OCI-LY7 (cell line): Measurements from ENCODE around the gene TRPM3. TPM values are rescaled to one million over a fixed set of nuclear protein-coding genes. Genes with fewer than 3 reads are reported as not detected.

Experiments
- BruUV-seq: library from RNA; stranded (reverse); fragments of 400-500 nt; replicated peaks from 2 replicates; lab custom pipeline; 2021; lab: Mats Ljungman, UMichigan
- CTCF ChIA-PET: fragments of 300-600 bp; sonication (Branson Sonifier 250); formaldehyde crosslinking; loops from one replicate; lab custom pipeline; 2022; ENCODE audit warnings: antibody characterized with exemption; ENCODE audit not compliant: unreplicated experiment; lab: Charles Lee
- POLR2A ChIA-PET: fragments of 300-600 bp; sonication (Branson Sonifier 250); formaldehyde crosslinking; loops from one replicate; lab custom pipeline; 2022; ENCODE audit warnings: antibody characterized with exemption; lab: Charles Lee
- DNase-seq: peaks from one replicate; pipeline ENCODE4 v3.0.0-alpha.2; 2015; ENCODE audit warnings: low spot score
- H2AFZ ChIP-seq: fragments of 200-600 bp; sonication (generic), shearing (Covaris generic); 2 replicates; pipeline ENCODE4 v1.6.1; 2014; ENCODE audit warnings: mild to moderate bottlenecking, antibody characterized with exemption, low read length, moderate library complexity
- H3K27ac ChIP-seq: fragments of 200-600 bp; sonication (generic); 2 replicates; pipeline ENCODE4 v1.5.1; 2014; ENCODE audit warnings: mixed run types, low read depth, mild to moderate bottlenecking, moderate library complexity, low read length, inconsistent platforms; ENCODE audit not compliant: poor library complexity, severe bottlenecking
- H3K36me3 ChIP-seq: fragments of 200-600 bp; sonication (generic); 2 replicates; pipeline ENCODE4 v1.6.1; 2014; ENCODE audit warnings: mild to moderate bottlenecking, antibody characterized with exemption, low read length, moderate library complexity, mixed read lengths; ENCODE audit not compliant: insufficient read depth
- H3K4me1 ChIP-seq: fragments of 200-600 bp; sonication (generic); 2 replicates; pipeline ENCODE4 v1.5.1; 2014; ENCODE audit warnings: mild to moderate bottlenecking, low read length; ENCODE audit not compliant: insufficient read depth, poor library complexity, severe bottlenecking
- H3K4me2 ChIP-seq: fragments of 200-600 bp; sonication (generic); 2 replicates; pipeline ENCODE4 v1.6.1; 2014; ENCODE audit warnings: mild to moderate bottlenecking, low read length
- H3K4me3 ChIP-seq: fragments of 200-600 bp; sonication (generic); 2 replicates; pipeline ENCODE4 v1.5.1; 2014; ENCODE audit warnings: mild to moderate bottlenecking, low read depth, low read length; ENCODE audit not compliant: poor library complexity, severe bottlenecking
- H3K79me2 ChIP-seq: fragments of 200-600 bp; sonication (generic); 2 replicates; pipeline ENCODE4 v1.6.1; 2016; ENCODE audit warnings: low read depth, mild to moderate bottlenecking, low read length, moderate library complexity, mixed read lengths; ENCODE audit not compliant: insufficient read depth
- H3K9me2 ChIP-seq: fragments of 200-600 bp; sonication (generic); 2 replicates; pipeline ENCODE4 v1.6.1; 2016; ENCODE audit warnings: mild to moderate bottlenecking, low read length, mixed read lengths; ENCODE audit not compliant: insufficient read depth
- H3K9me3 ChIP-seq: fragments of 200-600 bp; sonication (generic); 2 replicates; pipeline ENCODE4 v1.6.1; 2014; ENCODE audit warnings: mild to moderate bottlenecking, mixed run types, low read length, mixed read lengths
- H4K20me1 ChIP-seq: fragments of 200-600 bp; sonication (generic); 2 replicates; pipeline ENCODE4 v1.6.1; 2014; ENCODE audit warnings: mild to moderate bottlenecking, antibody characterized with exemption, low read length, moderate library complexity, mixed read lengths; ENCODE audit not compliant: insufficient read depth
- CTCF ChIP-seq: fragments of 200-600 bp; sonication (generic); conservative IDR thresholded peaks from 2 replicates; pipeline ENCODE4 v1.5.1; 2014; ENCODE audit warnings: mild to moderate bottlenecking, antibody characterized with exemption, low read length, moderate library complexity, mixed read lengths
- EZH2phosphoT487 ChIP-seq: fragments of 200-600 bp; sonication (generic); IDR thresholded peaks from 2 replicates; pipeline ENCODE4 v1.6.1; 2018; ENCODE audit warnings: low read depth, borderline replicate concordance, mild to moderate bottlenecking, mixed run types, antibody characterized with exemption, low read length, moderate library complexity, mixed read lengths
- intact Hi-C: fragments of 100-400 bp; cut with micrococcal nuclease; formaldehyde crosslinking; loops from one replicate; pipeline ENCODE4 v1.10.0; 2022; ENCODE audit not compliant: unreplicated experiment
- total RNA-seq, 2 experiments: library from RNA; depleted of rRNA in 1 of 2; stranded (reverse); fragments of >200 nt in 1 of 2; shearing (Covaris generic) in 1 of 2; gene quantifications; 2 replicates each; pipeline ENCODE4 v1.2.3, GENCODE V29; 2014 to 2022

The TRPM3 gene
- total RNA-seq, 2 experiments from 2014 or later: not detected

GRCh38 chr9:71048280-71048679 is 73.1 kb downstream of the TRPM3 start:
- Histone ChIP-seq H2AFZ (no peak overlapping the region), H3K79me2 (no peaks in the 10 kb centered on the region), H3K4me1 (no peaks in the 10 kb centered on the region), H3K4me2 (no peak overlapping the region), H4K20me1 (no peaks in the 10 kb centered on the region), H3K4me3 (no peak overlapping the region), H3K27ac (no peak overlapping the region), H3K36me3 (no peaks in the 10 kb centered on the region), H3K9me2 (no peaks in the 10 kb centered on the region), H3K9me3 (no peaks in the 10 kb centered on the region)
- BruUV-seq: no TSS peak
- CTCF ChIA-PET: no interaction called here
- intact Hi-C loops: no loop called here
- POLR2A ChIA-PET: no interaction called here
- TF ChIP-seq EZH2phosphoT487 (no peak), CTCF (no peak)
- DNase-seq: no peak

GRCh38 chr9:71042448-71042990 is 78.9 kb downstream of the TRPM3 start:
- Histone ChIP-seq H2AFZ (no peak overlapping the region), H3K79me2 (no peaks in the 10 kb centered on the region), H3K36me3 (no peaks in the 10 kb centered on the region), H4K20me1 (no peaks in the 10 kb centered on the region), H3K4me2 (no peak overlapping the region), H3K27ac (no peak overlapping the region), H3K4me1 (no peaks in the 10 kb centered on the region), H3K9me2 (no peaks in the 10 kb centered on the region), H3K9me3 (no peaks in the 10 kb centered on the region), H3K4me3 (no peak overlapping the region)
- BruUV-seq: no TSS peak
- ChIA-PET POLR2A (interaction anchor here (0.9 kb wide), 1 partner anchor 95 kb away, joined by 3 read pairs; no protein-coding TSS in a partner anchor), CTCF (no interaction called here)
- intact Hi-C loops: no loop called here
- TF ChIP-seq CTCF: no peak
- no peak for TF ChIP-seq EZH2phosphoT487
- DNase-seq: no peak

- no peak overlapping the region for H3K27ac ChIP-seq
- no peaks in the 10 kb centered on the region for H3K79me2 ChIP-seq
- H4K20me1 ChIP-seq: no peaks in the 10 kb centered on the region
- H3K9me2 ChIP-seq: no peaks in the 10 kb centered on the region
- H3K4me3 ChIP-seq: no peak overlapping the region
- H3K36me3 ChIP-seq: no peaks in the 10 kb centered on the region
- DNase-seq: no peak
- no peak overlapping the region for H2AFZ ChIP-seq
- no TSS peak for BruUV-seq
- no peak overlapping the region for H3K4me2 ChIP-seq
- intact Hi-C loops: no loop called here
- ChIA-PET POLR2A (no interaction called here), CTCF (no interaction called here)
- H3K4me1 ChIP-seq: no peaks in the 10 kb centered on the region
- TF ChIP-seq EZH2phosphoT487 (no peak), CTCF (no peak)
- no peaks in the 10 kb centered on the region for H3K9me3 ChIP-seq
Observed at GRCh38 chr9:71037521-71037920, 83.9 kb downstream of the TRPM3 start.
